ENCODE data around the gene PRKCE. TPM values are rescaled to one million over a fixed set of nuclear protein-coding genes. Genes with fewer than 3 reads are reported as not detected.

Gene PRKCE
- total RNA-seq, 1 experiment from 2014 or later = 21.7 TPM

GRCh38 chr2:45953376-45954027 is 302.0 kb downstream of the PRKCE start:
- no peaks in the 10 kb centered on the region for H3F3A ChIP-seq (ENCODE audit: insufficient read depth, low read depth)
- H3K4me1 ChIP-seq (replicated peaks; ENCODE audit: insufficient read depth) = no peaks in the 10 kb centered on the region
- TF ChIP-seq CTCF (conservative IDR thresholded peaks at IDR 0.05) (no peak), EZH2 (IDR thresholded peaks at IDR 0.05; ENCODE audit: low read depth) (no peak)
- H3K4me3 ChIP-seq = no peak overlapping the region
- no TSS peak for BruUV-seq (replicated peaks)
- no peaks in the 10 kb centered on the region for H3K79me2 ChIP-seq (ENCODE audit: low read depth)
- no peak for DNase-seq
- ChIA-PET POLR2A (ENCODE audit: unreplicated experiment) (no interaction called here), CTCF (no interaction called here)
- no peaks in the 10 kb centered on the region for H3K9me3 ChIP-seq (ENCODE audit: insufficient read depth, low read depth)
- H3K27me3 ChIP-seq (ENCODE audit: insufficient read depth, low read depth) = no peaks in the 10 kb centered on the region
- peaks cover 10% of the 10 kb centered on the region; the same call in 1 of the 2 replicates for H4K20me1 ChIP-seq (ENCODE audit: insufficient read depth)
- H3K36me3 ChIP-seq (ENCODE audit: low read depth) = no peaks in the 10 kb centered on the region
- intact Hi-C loops (cut with micrococcal nuclease; ENCODE audit: unreplicated experiment) = no loop called here
- no peaks in the 10 kb centered on the region for H3K9me2 ChIP-seq (ENCODE audit: insufficient read depth)
- no peak overlapping the region for H2AFZ ChIP-seq
- H3K4me2 ChIP-seq = no peak overlapping the region
- no peak overlapping the region for H3K27ac ChIP-seq

- H3K79me2 ChIP-seq (ENCODE audit: low read depth) = no peaks in the 10 kb centered on the region
- H3K27ac ChIP-seq = no peak overlapping the region
- H4K20me1 ChIP-seq (ENCODE audit: insufficient read depth) = peaks cover 14% of the 10 kb centered on the region; the same call in 1 of the 2 replicates
- no peaks in the 10 kb centered on the region for H3K27me3 ChIP-seq (ENCODE audit: insufficient read depth, low read depth)
- H3K36me3 ChIP-seq (ENCODE audit: low read depth) = no peaks in the 10 kb centered on the region
- H3F3A ChIP-seq (ENCODE audit: insufficient read depth, low read depth) = no peaks in the 10 kb centered on the region
- no peak overlapping the region for H3K4me3 ChIP-seq
- ChIA-PET POLR2A (ENCODE audit: unreplicated experiment) (interaction anchor here (0.6 kb wide), 1 partner anchor 304 kb away, joined by 3 read pairs; no protein-coding TSS in a partner anchor), CTCF (no interaction called here)
- no peaks in the 10 kb centered on the region for H3K9me2 ChIP-seq (ENCODE audit: insufficient read depth)
- no peak for DNase-seq
- no peak overlapping the region for H2AFZ ChIP-seq
- H3K4me1 ChIP-seq (replicated peaks; ENCODE audit: insufficient read depth) = peaks cover 6% of the 10 kb centered on the region
- BruUV-seq (replicated peaks) = no TSS peak
- no peak overlapping the region for H3K4me2 ChIP-seq
- H3K9me3 ChIP-seq (ENCODE audit: insufficient read depth, low read depth) = no peaks in the 10 kb centered on the region
- intact Hi-C loops (cut with micrococcal nuclease; ENCODE audit: unreplicated experiment) = no loop called here
- no peak for TF ChIP-seq CTCF (conservative IDR thresholded peaks at IDR 0.05)
- TF ChIP-seq EZH2 (IDR thresholded peaks at IDR 0.05; ENCODE audit: low read depth) = no peak
These were observed 302.9 kb downstream of the PRKCE start for GRCh38 chr2:45954233-45954850.

GRCh38 chr2:45957533-45958227 is 306.2 kb downstream of the PRKCE start:
- Histone ChIP-seq H3K79me2 (ENCODE audit: low read depth) (0 out of 2 replicates have a peak, but pooled peaks cover 12% of the 10 kb centered on the region), H3K4me3 (no peak overlapping the region), H3K4me1 (replicated peaks; ENCODE audit: insufficient read depth) (peaks cover 40% of the 10 kb centered on the region), H3K9me3 (ENCODE audit: insufficient read depth, low read depth) (no peaks in the 10 kb centered on the region), H3K4me2 (no peak overlapping the region), H4K20me1 (ENCODE audit: insufficient read depth) (0 out of 2 replicates have a peak, but pooled peaks cover 8% of the 10 kb centered on the region), H3K27me3 (ENCODE audit: insufficient read depth, low read depth) (no peaks in the 10 kb centered on the region), H3F3A (ENCODE audit: insufficient read depth, low read depth) (peaks cover 4% of the 10 kb centered on the region; the same call in 1 of the 2 replicates), H3K27ac (no peak overlapping the region), H3K9me2 (ENCODE audit: insufficient read depth) (no peaks in the 10 kb centered on the region), H3K36me3 (ENCODE audit: low read depth) (no peaks in the 10 kb centered on the region), H2AFZ (no peak overlapping the region)
- intact Hi-C loops (cut with micrococcal nuclease; ENCODE audit: unreplicated experiment) = no loop called here
- ChIA-PET POLR2A (ENCODE audit: unreplicated experiment) (no interaction called here), CTCF (interaction anchor here (0.6 to 0.7 kb wide), 4 partner anchors 9 to 1574 kb away, joined by 3 to 6 read pairs (median 4); no protein-coding TSS in a partner anchor)
- no peak for DNase-seq
- no peak for TF ChIP-seq EZH2 (IDR thresholded peaks at IDR 0.05; ENCODE audit: low read depth)
- TF ChIP-seq CTCF (conservative IDR thresholded peaks at IDR 0.05) = no peak
- no TSS peak for BruUV-seq (replicated peaks)
